ENCODE results near the gene CHSY3.

CHSY3 gene

DNA sequence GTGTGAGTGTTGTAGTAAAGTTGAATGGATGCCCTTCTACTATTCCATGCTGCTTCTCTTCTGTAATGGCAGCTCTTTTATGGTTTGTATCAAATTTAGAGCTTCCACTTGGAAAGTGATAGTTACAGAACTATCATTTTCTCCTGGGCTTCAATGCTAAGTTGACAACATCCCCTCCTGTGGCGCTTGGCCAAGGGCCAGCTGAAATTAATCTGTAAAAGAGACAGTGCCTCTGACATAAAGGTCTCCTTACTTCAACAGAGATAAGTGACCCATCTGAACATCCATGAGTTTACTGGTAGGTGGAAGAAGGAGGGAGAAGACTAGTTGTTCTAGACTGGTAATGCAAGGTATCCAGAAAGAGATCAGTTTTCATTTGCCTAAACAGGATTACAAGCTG, 39.7 kb downstream of the CHSY3 start:
- ChIA-PET POLR2A (no interaction called here), CTCF (interaction anchor here (0.9 to 1.6 kb wide), 3 partner anchors 12 to 16 kb away, joined by 3 to 4 read pairs (median 3); no protein-coding TSS in a partner anchor)

DNA sequence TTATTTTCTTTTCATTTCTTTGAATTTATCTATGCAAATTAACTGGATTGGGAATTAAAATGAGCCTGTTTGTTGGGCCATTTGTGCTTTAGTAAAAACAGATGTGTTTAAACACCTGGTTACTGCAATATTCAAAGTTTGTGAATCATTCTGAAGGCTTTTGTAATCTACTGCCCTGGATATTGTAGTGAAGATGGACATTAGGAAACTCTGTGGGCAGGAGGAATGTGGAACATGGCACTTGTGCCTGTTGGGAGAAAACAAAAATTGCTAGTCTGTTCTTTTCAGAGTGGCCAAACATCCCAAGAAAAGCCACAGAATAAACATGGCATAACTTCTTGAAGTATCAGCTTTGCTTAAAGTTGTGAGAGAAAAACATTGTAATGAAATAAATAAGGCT, 40.8 kb downstream of the CHSY3 start:
- no peak for DNase-seq (ENCODE audit: extremely low spot score)
- TF ChIP-seq, protein P1, sequence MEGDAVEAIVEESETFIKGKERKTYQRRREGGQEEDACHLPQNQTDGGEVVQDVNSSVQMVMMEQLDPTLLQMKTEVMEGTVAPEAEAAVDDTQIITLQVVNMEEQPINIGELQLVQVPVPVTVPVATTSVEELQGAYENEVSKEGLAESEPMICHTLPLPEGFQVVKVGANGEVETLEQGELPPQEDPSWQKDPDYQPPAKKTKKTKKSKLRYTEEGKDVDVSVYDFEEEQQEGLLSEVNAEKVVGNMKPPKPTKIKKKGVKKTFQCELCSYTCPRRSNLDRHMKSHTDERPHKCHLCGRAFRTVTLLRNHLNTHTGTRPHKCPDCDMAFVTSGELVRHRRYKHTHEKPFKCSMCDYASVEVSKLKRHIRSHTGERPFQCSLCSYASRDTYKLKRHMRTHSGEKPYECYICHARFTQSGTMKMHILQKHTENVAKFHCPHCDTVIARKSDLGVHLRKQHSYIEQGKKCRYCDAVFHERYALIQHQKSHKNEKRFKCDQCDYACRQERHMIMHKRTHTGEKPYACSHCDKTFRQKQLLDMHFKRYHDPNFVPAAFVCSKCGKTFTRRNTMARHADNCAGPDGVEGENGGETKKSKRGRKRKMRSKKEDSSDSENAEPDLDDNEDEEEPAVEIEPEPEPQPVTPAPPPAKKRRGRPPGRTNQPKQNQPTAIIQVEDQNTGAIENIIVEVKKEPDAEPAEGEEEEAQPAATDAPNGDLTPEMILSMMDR (IDR thresholded peaks at IDR 0.05; ENCODE audit: control extremely low read depth, extremely low read depth, low read depth, missing control alignments), result no peak
- CTCF ChIA-PET, result interaction anchor here (1.5 kb wide), 1 partner anchor 16 kb away, joined by 4 read pairs; no protein-coding TSS in a partner anchor
- POLR2A ChIA-PET, result no interaction called here

More for the DNA sequence above, 39.7 kb downstream of the CHSY3 start:
- no peak for DNase-seq (ENCODE audit: extremely low spot score)
- TF ChIP-seq, protein P1 (IDR thresholded peaks at IDR 0.05; ENCODE audit: control extremely low read depth, extremely low read depth, low read depth, missing control alignments), result no peak

DNA sequence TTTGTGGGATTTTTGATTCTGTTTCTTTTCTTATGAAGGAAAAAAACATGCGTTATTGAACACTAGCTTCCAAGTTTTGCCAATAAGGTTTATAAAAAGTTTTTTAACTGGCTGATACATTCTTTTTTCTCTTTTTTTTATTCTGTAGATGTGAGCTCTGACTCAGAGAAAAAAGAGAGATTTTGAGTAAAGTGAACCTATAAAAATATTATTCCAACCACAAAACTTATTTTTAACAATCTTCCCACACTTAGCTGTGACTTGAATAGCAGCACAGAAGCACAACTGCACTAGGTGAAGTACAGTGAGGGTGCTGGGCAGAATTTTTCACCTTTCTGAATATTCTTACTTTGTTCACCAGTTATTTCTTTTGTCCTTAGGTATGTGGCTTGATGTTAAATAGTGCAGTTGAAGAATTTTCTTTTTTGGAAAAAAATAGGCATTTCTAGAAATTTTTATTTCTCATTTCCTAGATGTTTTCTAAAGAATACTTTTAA, 41.6 kb downstream of the CHSY3 start:
- POLR2A ChIA-PET, result no interaction called here
- no peak for DNase-seq (ENCODE audit: extremely low spot score)

GRCh38 chr5:129951039-129951438, 46.8 kb downstream of the CHSY3 start:
- TF ChIP-seq, protein P1 (IDR thresholded peaks at IDR 0.05; ENCODE audit: control extremely low read depth, extremely low read depth, low read depth, missing control alignments), result no peak
- no peak for DNase-seq (ENCODE audit: extremely low spot score)
- ChIA-PET POLR2A (no interaction called here), CTCF (no interaction called here)

More for the DNA sequence above, 41.6 kb downstream of the CHSY3 start:
- TF ChIP-seq, protein P1 (IDR thresholded peaks at IDR 0.05; ENCODE audit: control extremely low read depth, extremely low read depth, low read depth, missing control alignments), result no peak
- CTCF ChIA-PET, result interaction anchor here (1.5 kb wide), 1 partner anchor 17 kb away, joined by 4 read pairs; no protein-coding TSS in a partner anchor

- no peak for DNase-seq (ENCODE audit: extremely low spot score)
- TF ChIP-seq, protein P1 (IDR thresholded peaks at IDR 0.05; ENCODE audit: control extremely low read depth, extremely low read depth, low read depth, missing control alignments), result no peak
- ChIA-PET CTCF (no interaction called here), POLR2A (no interaction called here)
These were observed 54.3 kb downstream of the CHSY3 start for GRCh38 chr5:129958581-129958980.

- CTCF ChIA-PET, result interaction anchor here (1.3 kb wide), 1 partner anchor 17 kb away, joined by 4 read pairs; no protein-coding TSS in a partner anchor
- DNase-seq (ENCODE audit: extremely low spot score), result no peak
- TF ChIP-seq, protein P1 (IDR thresholded peaks at IDR 0.05; ENCODE audit: control extremely low read depth, extremely low read depth, low read depth, missing control alignments), result no peak
- POLR2A ChIA-PET, result no interaction called here
These were observed 56.6 kb downstream of the CHSY3 start for GRCh38 chr5:129960831-129961230.
